Tibial nerve (tissue), 4 donors: ENCODE results near the gene NCAN.

Experiments
- EP300 ChIP-seq, 2 donors: sonication (generic); formaldehyde crosslinking; IDR thresholded peaks; one replicate each; pipeline ENCODE4 v1.6.1; 2017; ENCODE audit warnings: antibody characterized with exemption in 2 of 2, mild to moderate bottlenecking in 1 of 2
- POLR2A ChIP-seq, 2 donors: fragments of 450-650 bp; IDR thresholded peaks; one replicate each; pipeline ENCODE4 v1.6.1; 2017; ENCODE audit warnings: antibody characterized with exemption in 2 of 2, mild to moderate bottlenecking in 2 of 2, moderate library complexity in 2 of 2
- TF ChIP-seq, protein P1 (sequence below), 5 experiments: fragments of 200-600 bp in 3 of 5; fragments of 450-650 bp in 2 of 5; sonication (generic) in 3 of 5; IDR thresholded peaks; one replicate each; pipeline ENCODE4 v1.5.1; 2016 to 2019; ENCODE audit warnings: antibody characterized with exemption in 5 of 5, mild to moderate bottlenecking in 3 of 5, moderate library complexity in 2 of 5

DNA sequence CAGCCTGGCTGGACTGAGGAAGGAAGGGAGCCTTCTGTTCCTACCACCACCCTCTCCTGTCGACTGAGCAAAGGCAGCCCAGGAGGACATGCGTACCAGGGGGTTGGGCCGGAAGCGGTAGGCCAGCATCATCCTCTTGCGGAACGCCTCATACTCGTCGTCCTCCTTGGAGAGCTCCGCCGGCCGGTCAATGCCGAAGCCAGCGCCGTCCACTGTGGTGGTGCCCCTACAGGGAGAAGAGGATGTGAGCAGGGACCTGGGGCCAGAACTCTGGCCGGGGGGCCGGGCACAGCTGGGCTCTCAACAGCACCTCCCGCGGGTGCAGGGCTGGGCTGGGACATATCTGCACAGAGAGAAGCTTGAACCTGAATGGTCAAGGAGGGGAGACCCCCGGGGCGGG is 65.1 kb downstream of the NCAN start:
- TF ChIP-seq POLR2A (IDR thresholded peaks at IDR 0.05) (no peak), EP300 (IDR thresholded peaks at IDR 0.05) (no peak)
- TF ChIP-seq, protein P1, sequence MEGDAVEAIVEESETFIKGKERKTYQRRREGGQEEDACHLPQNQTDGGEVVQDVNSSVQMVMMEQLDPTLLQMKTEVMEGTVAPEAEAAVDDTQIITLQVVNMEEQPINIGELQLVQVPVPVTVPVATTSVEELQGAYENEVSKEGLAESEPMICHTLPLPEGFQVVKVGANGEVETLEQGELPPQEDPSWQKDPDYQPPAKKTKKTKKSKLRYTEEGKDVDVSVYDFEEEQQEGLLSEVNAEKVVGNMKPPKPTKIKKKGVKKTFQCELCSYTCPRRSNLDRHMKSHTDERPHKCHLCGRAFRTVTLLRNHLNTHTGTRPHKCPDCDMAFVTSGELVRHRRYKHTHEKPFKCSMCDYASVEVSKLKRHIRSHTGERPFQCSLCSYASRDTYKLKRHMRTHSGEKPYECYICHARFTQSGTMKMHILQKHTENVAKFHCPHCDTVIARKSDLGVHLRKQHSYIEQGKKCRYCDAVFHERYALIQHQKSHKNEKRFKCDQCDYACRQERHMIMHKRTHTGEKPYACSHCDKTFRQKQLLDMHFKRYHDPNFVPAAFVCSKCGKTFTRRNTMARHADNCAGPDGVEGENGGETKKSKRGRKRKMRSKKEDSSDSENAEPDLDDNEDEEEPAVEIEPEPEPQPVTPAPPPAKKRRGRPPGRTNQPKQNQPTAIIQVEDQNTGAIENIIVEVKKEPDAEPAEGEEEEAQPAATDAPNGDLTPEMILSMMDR (IDR thresholded peaks at IDR 0.05): no peak
